Mucosa of rectum (tissue), 2 donors: ENCODE measurements around the gene ARNT2.
"Not testable (repeated sequence)": the region's sequence is repeated elsewhere in the genome, so short reads cannot be mapped to it uniquely, and the experiment has no call there.

ENCODE experiments used
- H3K27ac ChIP-seq, 2 donors: one replicate each; pipeline ENCODE4 v1.7.0; 2013; ENCODE audit warnings: inconsistent platforms in 2 of 2, low read depth in 2 of 2, low read length in 2 of 2
- H3K27me3 ChIP-seq, 2 donors: one replicate each; pipeline ENCODE4 v1.7.0; 2013; ENCODE audit warnings: low read length in 2 of 2; ENCODE audit not compliant: control insufficient read depth in 2 of 2, insufficient read depth in 2 of 2
- H3K36me3 ChIP-seq, 2 donors: one replicate each; pipeline ENCODE4 v1.7.0; 2013; ENCODE audit warnings: low read length in 2 of 2; ENCODE audit not compliant: control insufficient read depth in 2 of 2, insufficient read depth in 2 of 2
- H3K4me1 ChIP-seq, 2 donors: one replicate each; pipeline ENCODE4 v1.7.0; 2013; ENCODE audit warnings: low read length in 2 of 2, mild to moderate bottlenecking in 1 of 2; ENCODE audit not compliant: control insufficient read depth in 2 of 2, insufficient read depth in 2 of 2
- H3K4me3 ChIP-seq, 2 donors: one replicate each; pipeline ENCODE4 v1.7.0; 2013; ENCODE audit warnings: low read length in 2 of 2
- H3K9ac ChIP-seq, 2 donors: one replicate each; pipeline ENCODE4 v1.7.0; 2013; ENCODE audit warnings: low read length in 2 of 2, low read depth in 1 of 2, mild to moderate bottlenecking in 1 of 2
- H3K9me3 ChIP-seq, 2 donors: one replicate each; pipeline ENCODE4 v1.7.0; 2013; ENCODE audit warnings: low read length in 2 of 2; ENCODE audit not compliant: control insufficient read depth in 2 of 2
- donor health status: healthy.
- donor health status: Normal muscosa, but diverticular disease.

The ARNT2 gene

DNA sequence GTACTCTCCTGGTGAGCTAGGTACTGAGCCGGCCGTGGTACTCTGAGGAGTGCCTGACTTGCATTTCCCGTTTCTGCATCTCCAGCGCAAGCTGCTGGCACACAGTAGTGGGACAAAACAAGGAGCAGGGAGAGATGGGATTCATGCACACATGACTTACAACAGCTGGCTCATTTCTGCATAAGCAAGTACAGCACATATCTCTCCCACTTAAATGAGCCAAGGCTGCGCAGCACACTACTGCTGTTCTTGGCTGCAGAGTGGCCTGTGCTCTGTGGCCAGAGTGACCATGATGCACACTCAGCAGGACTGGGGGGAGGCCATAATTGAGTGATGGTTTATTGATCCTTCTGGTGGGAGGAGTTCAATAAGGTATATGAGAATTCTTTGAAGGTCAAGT lies 231.8 kb downstream of the ARNT2 start:
- peak overlapping the region in 1 of 2 donors; percentile 18 for H3K27ac ChIP-seq
- no peaks in the 10 kb centered on the region for H3K27me3 ChIP-seq
- peak overlapping the region in 1 of 2 donors; percentile 5 for H3K4me3 ChIP-seq
- no peak overlapping the region for H3K9ac ChIP-seq
- H3K9me3 ChIP-seq = peaks cover 0 to 5% of the 10 kb centered on the region in 2 donors
- H3K4me1 ChIP-seq = no peaks in the 10 kb centered on the region
- H3K36me3 ChIP-seq = no peaks in the 10 kb centered on the region

DNA sequence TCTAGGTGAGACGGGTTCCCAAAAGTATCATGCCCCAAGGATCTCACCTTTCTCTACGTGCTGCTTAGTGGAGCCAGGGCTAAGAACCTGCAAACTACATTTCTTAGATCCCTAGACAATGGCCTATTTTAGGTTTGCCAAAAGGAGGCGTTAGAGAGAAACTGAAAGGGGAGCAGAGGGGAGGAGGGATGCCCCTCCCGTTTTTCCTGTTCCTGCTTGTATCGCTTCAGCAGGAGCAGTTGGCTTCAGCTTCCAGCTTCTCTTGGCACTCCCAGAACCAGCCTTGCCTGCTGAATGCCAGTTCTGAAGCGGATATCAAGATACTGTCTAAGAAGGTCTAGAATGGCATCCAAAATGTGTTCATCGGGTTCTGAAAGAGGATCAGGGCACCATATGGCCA lies 232.5 kb downstream of the ARNT2 start:
- Histone ChIP-seq H3K4me3 (no peak overlapping the region), H3K4me1 (no peaks in the 10 kb centered on the region)

DNA sequence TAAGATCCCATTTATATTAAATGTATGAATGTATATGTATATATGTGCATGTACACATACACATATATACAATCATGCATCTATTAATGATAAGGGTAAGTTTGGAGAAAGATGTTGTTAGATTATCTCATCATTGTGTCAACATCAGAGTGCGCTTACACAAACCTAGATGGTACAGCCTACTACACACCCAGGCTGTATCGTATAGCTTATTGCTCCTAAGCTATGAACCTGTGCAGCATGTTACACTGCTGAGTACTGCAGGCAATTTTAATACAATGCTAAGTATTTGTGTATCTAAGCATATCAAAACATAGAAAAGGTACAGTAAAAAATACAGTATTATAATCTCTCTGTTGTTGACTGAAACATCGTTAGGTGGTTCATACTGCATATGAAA lies 233.6 kb downstream of the ARNT2 start:
- no peak overlapping the region for H3K27ac ChIP-seq

More for the DNA sequence above, 232.5 kb downstream of the ARNT2 start:
- H3K9me3 ChIP-seq = peaks cover 0 to 5% of the 10 kb centered on the region in 2 donors
- no peak overlapping the region for H3K9ac ChIP-seq
- no peaks in the 10 kb centered on the region for H3K27me3 ChIP-seq
- H3K27ac ChIP-seq = no peak overlapping the region
- H3K36me3 ChIP-seq = no peaks in the 10 kb centered on the region

DNA sequence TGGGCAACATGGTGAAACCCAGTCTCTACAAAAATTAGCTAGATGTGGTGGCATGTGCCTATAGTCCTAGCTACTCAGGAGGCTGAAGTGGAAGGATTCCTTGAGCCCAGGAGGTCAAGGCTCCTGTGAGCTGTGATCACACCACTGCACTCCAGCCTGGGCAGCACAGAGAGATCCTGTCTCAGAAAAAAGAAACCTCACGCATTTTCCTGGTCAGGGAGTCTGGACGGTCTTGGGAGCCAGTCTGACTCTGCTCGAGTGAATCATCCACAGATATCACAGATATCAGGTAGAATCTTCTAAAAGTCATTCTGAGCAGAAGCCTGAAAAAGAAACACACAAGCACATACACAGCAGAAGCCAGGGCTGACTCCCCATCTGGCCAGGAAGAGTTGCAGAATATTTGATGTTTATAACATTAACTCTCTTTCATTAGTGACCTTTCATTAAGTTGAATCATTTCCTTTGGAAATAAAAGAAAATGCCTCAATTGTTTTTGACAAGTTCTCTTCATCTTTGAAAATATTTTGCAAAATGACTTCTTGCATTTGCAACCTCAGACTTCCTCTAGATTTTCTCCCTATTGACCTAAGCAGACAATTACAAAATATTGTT lies 234.5 kb downstream of the ARNT2 start:
- Histone ChIP-seq H3K4me1 (no peaks in the 10 kb centered on the region), H3K9me3 (peaks cover 0 to 5% of the 10 kb centered on the region in 2 donors), H3K4me3 (no peak overlapping the region), H3K27ac (no peak overlapping the region), H3K27me3 (no peaks in the 10 kb centered on the region), H3K36me3 (no peaks in the 10 kb centered on the region), H3K9ac (no peak overlapping the region)

More for the DNA sequence above, 233.6 kb downstream of the ARNT2 start:
- Histone ChIP-seq H3K36me3 (no peaks in the 10 kb centered on the region), H3K9ac (no peak overlapping the region), H3K4me3 (no peak overlapping the region), H3K9me3 (peaks cover 0 to 5% of the 10 kb centered on the region in 2 donors), H3K27me3 (no peaks in the 10 kb centered on the region), H3K4me1 (no peaks in the 10 kb centered on the region)

DNA sequence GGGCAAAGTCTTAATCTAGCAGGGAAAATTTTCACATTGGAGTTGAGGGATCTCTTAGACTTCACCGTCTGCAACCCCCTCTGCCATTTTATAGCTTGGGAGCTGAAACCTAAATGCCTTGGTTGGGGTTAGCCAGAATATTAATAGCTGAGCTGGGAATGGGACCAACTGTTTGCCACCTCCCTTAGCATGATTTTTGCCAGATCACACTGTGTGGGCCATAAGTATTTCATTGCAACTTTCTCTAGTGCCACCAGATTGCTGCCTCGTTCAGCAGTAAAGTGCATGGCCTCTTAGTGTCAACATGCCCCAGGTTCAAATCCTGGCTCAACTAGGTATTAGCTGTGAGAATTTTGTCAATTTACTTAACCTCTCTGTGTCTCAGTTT lies 235.0 kb downstream of the ARNT2 start:
- H3K9me3 ChIP-seq = peaks cover 0 to 5% of the 10 kb centered on the region in 2 donors
- H3K4me1 ChIP-seq = no peaks in the 10 kb centered on the region
- H3K4me3 ChIP-seq = no peak overlapping the region
- H3K36me3 ChIP-seq = no peaks in the 10 kb centered on the region
- no peak overlapping the region for H3K27ac ChIP-seq
- H3K9ac ChIP-seq = no peak overlapping the region
- no peaks in the 10 kb centered on the region for H3K27me3 ChIP-seq

DNA sequence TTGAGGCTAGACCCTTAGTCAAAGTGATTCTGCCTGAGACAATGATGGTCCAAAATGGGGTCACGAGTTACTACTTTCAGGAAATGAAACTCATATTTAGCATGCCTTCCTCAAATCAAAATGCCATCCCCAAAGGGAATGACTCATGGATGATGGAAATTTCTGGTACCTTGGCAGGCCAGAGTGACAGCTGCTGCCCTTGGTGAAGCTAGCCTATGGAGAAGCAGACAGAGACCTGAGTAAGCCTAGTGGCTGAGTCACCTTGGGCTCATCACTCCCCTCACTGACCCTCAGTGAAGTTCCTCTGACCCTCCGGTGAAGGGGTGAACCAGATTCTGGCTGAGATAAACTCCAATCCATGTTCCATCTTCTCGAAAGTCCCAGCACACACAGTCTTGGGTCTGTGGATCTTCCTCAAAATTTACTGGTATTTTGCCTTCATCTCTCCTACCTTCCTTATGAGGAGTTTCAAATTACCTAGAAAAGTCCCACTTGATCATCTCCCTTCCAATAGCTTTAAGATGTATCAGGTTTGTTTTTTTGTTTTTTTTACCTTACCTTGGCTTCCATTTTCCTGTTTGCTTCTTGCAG lies 236.4 kb downstream of the ARNT2 start:
- Histone ChIP-seq H3K27me3 (no peaks in the 10 kb centered on the region), H3K4me3 (no peak overlapping the region), H3K9me3 (peaks cover 0 to 5% of the 10 kb centered on the region in 2 donors), H3K36me3 (no peaks in the 10 kb centered on the region), H3K27ac (no peak overlapping the region), H3K4me1 (no peaks in the 10 kb centered on the region), H3K9ac (no peak overlapping the region)

DNA sequence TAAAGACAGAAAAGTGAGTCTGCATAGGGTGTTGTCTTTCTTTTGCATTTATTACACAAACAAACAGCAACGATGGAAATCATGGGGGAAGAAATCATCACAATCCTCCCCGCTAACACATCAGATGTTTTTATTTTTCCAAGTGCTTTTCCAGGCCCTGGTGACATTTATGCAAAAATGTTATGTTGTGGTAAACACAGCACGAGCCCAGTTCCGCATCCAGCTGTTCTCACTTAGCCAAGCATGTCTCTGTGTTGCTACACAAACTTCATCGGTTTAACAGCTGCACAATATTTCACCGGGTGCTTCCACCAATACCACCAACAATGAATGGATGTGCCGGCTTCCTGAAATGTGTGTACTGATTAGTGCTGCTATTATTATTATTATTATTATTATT lies 237.2 kb downstream of the ARNT2 start:
- Histone ChIP-seq H3K4me3 (no peak overlapping the region), H3K36me3 (no peaks in the 10 kb centered on the region), H3K4me1 (no peaks in the 10 kb centered on the region), H3K9ac (no peak overlapping the region), H3K27ac (peak overlapping the region in 1 of 2 donors; percentile 50), H3K9me3 (peaks cover 0 to 5% of the 10 kb centered on the region in 2 donors), H3K27me3 (no peaks in the 10 kb centered on the region)

DNA sequence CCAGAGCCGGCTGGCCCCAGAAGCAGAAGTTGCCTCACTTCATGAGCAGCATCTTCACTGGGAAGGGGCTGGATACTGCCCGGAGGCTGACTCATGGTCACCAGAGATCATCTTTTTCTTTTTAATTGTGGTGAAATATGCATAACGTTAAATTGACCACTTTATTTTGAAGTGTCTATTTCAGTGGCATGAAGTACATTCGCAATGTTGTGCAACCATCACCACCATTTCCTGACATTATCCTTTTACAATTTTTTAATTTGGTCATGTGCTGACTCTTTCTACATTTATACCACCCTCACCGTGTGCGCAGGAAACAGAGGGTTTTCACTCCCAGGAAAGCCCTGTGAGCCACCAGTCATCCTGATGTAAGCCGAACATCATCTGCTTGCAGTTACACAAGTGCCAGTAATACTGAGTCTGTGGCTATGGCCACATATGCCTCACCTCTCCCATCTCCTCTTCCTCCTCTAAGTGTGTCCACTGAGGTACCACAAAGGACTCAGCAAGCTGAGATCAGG lies 239.3 kb downstream of the ARNT2 start:
- Histone ChIP-seq H3K27me3 (no peaks in the 10 kb centered on the region), H3K9me3 (peaks cover 0 to 5% of the 10 kb centered on the region in 2 donors), H3K4me1 (no peaks in the 10 kb centered on the region), H3K27ac (no peak overlapping the region), H3K9ac (no peak overlapping the region), H3K36me3 (no peaks in the 10 kb centered on the region), H3K4me3 (no peak overlapping the region)

DNA sequence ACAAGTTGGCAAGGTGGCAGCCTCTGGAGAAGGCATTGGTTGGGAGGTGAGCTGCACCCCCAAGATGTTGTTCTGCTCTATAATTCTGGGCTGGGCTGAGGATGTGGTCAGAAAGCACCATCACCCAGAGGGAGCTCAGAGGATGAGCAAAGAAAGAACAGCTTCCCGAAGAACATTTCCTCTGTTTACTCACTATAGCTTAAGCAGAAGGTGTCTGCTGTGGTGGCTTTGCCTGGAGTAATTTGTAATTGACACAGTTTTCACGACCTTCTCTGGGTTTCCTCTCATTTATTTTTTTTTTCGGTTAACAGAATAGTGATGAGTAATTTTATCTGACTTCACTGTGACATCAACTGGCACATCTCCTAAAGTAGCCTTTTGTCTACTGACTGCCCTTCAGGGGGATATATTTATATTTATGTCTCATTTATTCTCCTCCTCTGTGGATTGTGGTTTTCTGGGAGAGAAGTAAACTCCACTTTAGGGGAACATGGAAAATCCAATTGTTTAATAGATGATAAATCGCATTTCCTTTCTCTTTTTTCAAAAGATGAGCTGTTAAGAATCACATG lies 241.4 kb downstream of the ARNT2 start:
- Histone ChIP-seq H3K4me3 (no peak overlapping the region), H3K27ac (peak overlapping the region in 1 of 2 donors; percentile 23), H3K4me1 (no peaks in the 10 kb centered on the region), H3K27me3 (no peaks in the 10 kb centered on the region), H3K36me3 (no peaks in the 10 kb centered on the region), H3K9me3 (peaks cover 0 to 4% of the 10 kb centered on the region in 2 donors), H3K9ac (no peak overlapping the region)

DNA sequence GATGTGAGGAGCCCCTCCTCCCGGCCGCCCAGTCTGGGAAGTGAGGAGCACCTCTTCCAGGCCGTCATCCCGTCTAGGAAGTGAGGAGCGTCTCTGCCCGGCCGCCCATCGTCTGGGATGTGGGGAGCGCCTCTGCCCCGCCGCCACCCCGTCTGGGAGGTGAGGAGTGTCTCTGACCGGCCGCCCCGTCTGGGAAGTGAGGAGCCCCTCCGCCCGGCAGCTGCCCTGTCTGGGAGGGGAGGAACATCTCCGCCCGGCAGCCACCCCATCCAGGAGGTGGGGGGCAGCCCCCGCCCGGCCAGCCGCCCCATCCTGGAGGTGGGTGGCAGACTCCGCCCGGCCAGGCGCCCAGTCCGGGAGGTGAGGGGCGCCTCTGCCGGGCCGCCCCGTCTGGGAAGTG lies 243.2 kb downstream of the ARNT2 start:
- H3K27ac ChIP-seq, H3K36me3 ChIP-seq, H3K4me1 ChIP-seq, H3K4me3 ChIP-seq, H3K27me3 ChIP-seq, H3K9ac ChIP-seq, H3K9me3 ChIP-seq: not testable (repeated sequence)
